SK-N-SH (cell line): ENCODE measurements around the gene MCC. TPM values are rescaled to one million over a fixed set of nuclear protein-coding genes. Genes with fewer than 3 reads are reported as not detected.

Source experiments
- CTCF ChIA-PET: fragments of 300-600, 350-600 bp; formaldehyde crosslinking; extraction: SDS; loops from one replicate; lab custom pipeline; 2021; lab: Yijun Ruan, JAX
- POLR2A ChIA-PET: fragments of 350-600 bp; sonication (Branson Sonifier 250); formaldehyde crosslinking; extraction: SDS; loops from one replicate; lab custom pipeline; 2020; ENCODE audit warnings: antibody characterized with exemption, inconsistent platforms; lab: Yijun Ruan, JAX
- DNase-seq: peaks from one replicate; pipeline ENCODE4 v3.0.0; 2012
- H2AFZ ChIP-seq: fragments of 200-600 bp; sonication (generic); 2 replicates; pipeline ENCODE4 v1.8.1; 2016; ENCODE audit warnings: antibody characterized with exemption, mild to moderate bottlenecking, low read depth
- H3F3A ChIP-seq: fragments of 200-600 bp; sonication (generic); replicated peaks from 2 replicates; pipeline ENCODE3; 2016; ENCODE audit warnings: antibody characterized with exemption, mild to moderate bottlenecking; ENCODE audit not compliant: insufficient read depth
- H3K27ac ChIP-seq, 2 experiments: fragments of 200-500 bp in 1 of 2; fragments of 200-600 bp in 1 of 2; sonication (Bioruptor generic) in 1 of 2; sonication (generic), shearing (Covaris generic) in 1 of 2; 2 replicates each; pipeline versions ENCODE4 v1.5.1 to v1.6.1; 2014 to 2016; ENCODE audit warnings: low read depth in 2 of 2, inconsistent platforms in 1 of 2, low read length in 1 of 2, mild to moderate bottlenecking in 1 of 2, mixed read lengths in 1 of 2
- H3K27me3 ChIP-seq: fragments of 200-600 bp; sonication (generic), shearing (Covaris generic); 2 replicates; pipeline ENCODE4 v1.6.1; 2016; ENCODE audit warnings: mixed run types; ENCODE audit not compliant: insufficient read depth
- H3K36me3 ChIP-seq, 2 experiments: fragments of 200-500 bp in 1 of 2; fragments of 200-600 bp in 1 of 2; sonication (Bioruptor generic) in 1 of 2; sonication (generic) in 1 of 2; replicated peaks in 1 of 2; 2 replicates each; pipeline versions ENCODE3 to v1.5.1; 2014 to 2016; ENCODE audit warnings: low read length in 1 of 2, mild to moderate bottlenecking in 1 of 2; ENCODE audit not compliant: insufficient read depth in 2 of 2, control insufficient read depth in 1 of 2
- H3K4me1 ChIP-seq, 2 experiments: fragments of 200-500 bp in 1 of 2; fragments of 200-600 bp in 1 of 2; sonication (Bioruptor generic) in 1 of 2; sonication (generic), shearing (Covaris generic) in 1 of 2; 2 replicates each; pipeline versions ENCODE4 v1.5.1 to v1.6.1; 2014 to 2016; ENCODE audit warnings: low read depth in 1 of 2, low read length in 1 of 2, mixed run types in 1 of 2; ENCODE audit not compliant: insufficient read depth in 2 of 2, control insufficient read depth in 1 of 2
- H3K4me2 ChIP-seq: fragments of 200-600 bp; sonication (generic), shearing (Covaris generic); 2 replicates; pipeline ENCODE4 v1.6.1; 2017; ENCODE audit warnings: mixed run types
- H3K4me3 ChIP-seq, 2 experiments: fragments of 200-500 bp in 1 of 2; fragments of 200-600 bp in 1 of 2; sonication (Bioruptor generic) in 1 of 2; sonication (generic), shearing (Covaris generic) in 1 of 2; 2 replicates each; pipeline versions ENCODE4 v1.5.1 to v1.8.1; 2014 to 2016; ENCODE audit warnings: low read depth in 2 of 2, inconsistent platforms in 1 of 2, low read length in 1 of 2, mild to moderate bottlenecking in 1 of 2, mixed read lengths in 1 of 2, moderate library complexity in 1 of 2
- H3K79me2 ChIP-seq: fragments of 200-600 bp; sonication (generic); 2 replicates; pipeline ENCODE4 v1.8.1; 2017; ENCODE audit warnings: mild to moderate bottlenecking; ENCODE audit not compliant: insufficient read depth
- H3K9ac ChIP-seq: fragments of 200-600 bp; sonication (generic); 2 replicates; pipeline ENCODE4 v1.6.1; 2017; ENCODE audit warnings: mixed run types
- H3K9me2 ChIP-seq: fragments of 200-600 bp; sonication (generic); 2 replicates; pipeline ENCODE4 v1.6.1; 2017; ENCODE audit warnings: mixed run types
- H3K9me3 ChIP-seq: fragments of 200-600 bp; sonication (generic); 2 replicates; pipeline ENCODE4 v1.6.1; 2017; ENCODE audit warnings: mixed run types, mild to moderate bottlenecking, moderate library complexity
- H4K20me1 ChIP-seq: fragments of 200-600 bp; sonication (generic); 2 replicates; pipeline ENCODE4 v1.6.1; 2017; ENCODE audit warnings: mild to moderate bottlenecking, mixed run types; ENCODE audit not compliant: insufficient read depth
- EP300 ChIP-seq, 2 experiments: IDR thresholded peaks; 2 replicates each; pipeline versions ENCODE4 v1.4.0 to v1.6.1; 2012; ENCODE audit warnings: borderline replicate concordance in 1 of 2, low read depth in 1 of 2, low read length in 1 of 2
- MEF2A ChIP-seq: IDR thresholded peaks from 2 replicates; pipeline ENCODE4 v1.4.0; 2012; ENCODE audit warnings: low read depth, borderline replicate concordance
- POLR2AphosphoS5 ChIP-seq: IDR thresholded peaks from 2 replicates; pipeline ENCODE4 v1.6.1; 2012; ENCODE audit warnings: low read depth, low read length
- RAD21 ChIP-seq: IDR thresholded peaks from 2 replicates; pipeline ENCODE4 v1.6.1; 2012; ENCODE audit warnings: mild to moderate bottlenecking, low read length
- RCOR1 ChIP-seq: fragments of 150-350 bp; IDR thresholded peaks from 2 replicates; pipeline ENCODE4 v1.6.1; 2017; ENCODE audit warnings: antibody characterized with exemption, low read length
- SIN3A ChIP-seq: IDR thresholded peaks from 2 replicates; pipeline ENCODE4 v1.6.1; 2012; ENCODE audit warnings: low read depth, mild to moderate bottlenecking, low read length, moderate library complexity, borderline replicate concordance
- TCF12 ChIP-seq: IDR thresholded peaks from 2 replicates; pipeline ENCODE4 v1.4.0; 2012
- WGBS: methylation state at CpG from one replicate; pipeline ENCODE4 v1.1.6; 2017; ENCODE audit warnings: low lambda C conversion rate; 5-methylcytosine and 5-hydroxymethylcytosine counted together
- polyA plus RNA-seq, 3 experiments: library from polyadenylated mRNA; depleted of rRNA; stranded (reverse); fragments of >200 nt; gene quantifications; 2 replicates each; pipeline ENCODE4 v1.2.3, GENCODE V29; 2012
- TF ChIP-seq, protein P1 (sequence below): fragments of 150-350 bp; IDR thresholded peaks from 2 replicates; pipeline ENCODE4 v1.6.1; 2016; ENCODE audit warnings: mild to moderate bottlenecking, low read depth, low read length
- TF ChIP-seq, protein P2 (sequence below): IDR thresholded peaks from 2 replicates; pipeline ENCODE4; 2012

MCC gene
- polyA plus RNA-seq, 1 of the 3 experiments (the other 2 are of a cell fraction): 3.6 TPM

DNA sequence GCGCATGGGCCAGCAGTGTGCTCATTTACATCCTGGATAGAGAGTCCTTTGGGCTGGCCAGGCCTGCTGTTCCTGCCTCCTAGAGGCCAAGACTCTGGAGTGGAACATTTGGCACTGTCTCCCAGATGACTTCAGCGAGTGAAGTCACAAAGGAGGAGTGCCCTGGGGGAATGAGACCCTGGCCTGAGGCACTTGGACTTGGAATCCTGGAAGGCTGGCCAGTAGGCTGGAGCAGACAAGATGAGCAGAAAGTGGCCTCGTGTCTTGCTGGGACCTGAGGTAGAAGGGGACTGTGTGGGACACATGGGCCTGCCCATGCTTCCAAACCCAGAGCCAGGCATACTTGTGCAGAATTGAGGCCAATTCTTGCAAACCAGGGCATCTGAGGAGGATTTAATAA, 53.4 kb downstream of the MCC start, which contains the start of gene TSSK1B:
TSSK1B (minus strand) TSS at position 101 of the 400 bp plus-strand sequence. CDS start 150 bp downstream, outside the sequence.
- no peak within 1 kb of the TSS for H3K9ac ChIP-seq
- H3K4me3 ChIP-seq: no peak within 1 kb of the TSS
- no peaks in the 10 kb centered on the region for H3K9me2 ChIP-seq
- no peaks in the 10 kb centered on the region for H3K9me3 ChIP-seq
- H2AFZ ChIP-seq: no peak within 1 kb of the TSS
- WGBS: 28% methylated on average over 2 of the region's 3 CpGs
- POLR2A ChIA-PET: no interaction called here
- TF ChIP-seq POLR2AphosphoS5: no peak
- TF ChIP-seq, protein P1, sequence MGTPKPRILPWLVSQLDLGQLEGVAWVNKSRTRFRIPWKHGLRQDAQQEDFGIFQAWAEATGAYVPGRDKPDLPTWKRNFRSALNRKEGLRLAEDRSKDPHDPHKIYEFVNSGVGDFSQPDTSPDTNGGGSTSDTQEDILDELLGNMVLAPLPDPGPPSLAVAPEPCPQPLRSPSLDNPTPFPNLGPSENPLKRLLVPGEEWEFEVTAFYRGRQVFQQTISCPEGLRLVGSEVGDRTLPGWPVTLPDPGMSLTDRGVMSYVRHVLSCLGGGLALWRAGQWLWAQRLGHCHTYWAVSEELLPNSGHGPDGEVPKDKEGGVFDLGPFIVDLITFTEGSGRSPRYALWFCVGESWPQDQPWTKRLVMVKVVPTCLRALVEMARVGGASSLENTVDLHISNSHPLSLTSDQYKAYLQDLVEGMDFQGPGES: no peak
- TF ChIP-seq, all 33 proteins: peak for 0
- CTCF ChIA-PET: interaction anchor here (1.4 kb wide), 1 partner anchor 55 kb away, joined by 3 read pairs; no protein-coding TSS in a partner anchor
- no peak within 1 kb of the TSS for H3K27ac ChIP-seq
- H4K20me1 ChIP-seq: no peaks in the 10 kb centered on the region
- no peak within 1 kb of the TSS for H3K4me2 ChIP-seq
- H3K79me2 ChIP-seq: no peaks in the 10 kb centered on the region
- DNase-seq: no peak
- H3K4me1 ChIP-seq: no peaks in the 10 kb centered on the region; a peak in 1 of 4 replicates
- H3K27me3 ChIP-seq: no peaks in the 10 kb centered on the region
- no peaks in the 10 kb centered on the region for H3F3A ChIP-seq
- no peaks in the 10 kb centered on the region for H3K36me3 ChIP-seq

DNA sequence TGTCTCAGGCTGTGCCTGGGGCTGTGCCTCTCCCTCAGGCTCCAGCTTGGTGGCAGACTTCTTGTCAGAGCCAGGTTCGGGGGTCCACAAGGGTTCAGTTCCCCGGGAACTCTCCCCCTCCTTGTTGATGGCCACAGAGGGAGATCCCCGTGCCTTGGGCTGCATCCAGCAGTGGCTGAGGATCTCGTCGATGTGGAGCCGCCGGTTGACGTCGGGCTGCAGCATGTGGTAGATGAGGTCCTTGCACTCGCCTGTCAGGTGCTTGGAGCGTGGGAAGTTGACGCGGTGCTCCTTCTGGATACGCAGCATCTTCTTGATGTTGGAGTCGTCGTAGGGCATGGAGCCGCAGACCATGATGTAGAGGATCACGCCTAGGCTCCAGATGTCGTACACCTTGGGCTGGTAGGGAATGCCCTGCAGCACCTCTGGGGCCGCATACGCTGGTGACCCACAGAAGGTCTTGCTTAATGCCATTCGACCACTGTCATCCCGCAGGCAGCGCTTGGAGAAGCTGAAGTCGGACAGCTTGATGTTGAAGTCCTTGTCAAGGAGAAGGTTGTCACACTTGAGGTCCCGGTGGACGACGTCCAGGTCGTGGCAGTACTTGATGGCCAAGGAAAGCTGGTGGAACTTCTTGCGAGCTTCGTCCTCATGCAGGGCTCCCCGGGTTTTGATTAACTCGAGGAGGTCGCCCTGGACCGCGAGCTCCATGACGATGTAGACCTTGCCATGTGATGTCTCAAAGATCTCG, 54.2 kb downstream of the MCC start:
- DNase-seq: no peak
- Histone ChIP-seq H3K27ac (no peak overlapping the region), H3K4me1 (no peaks in the 10 kb centered on the region; a peak in 1 of 4 replicates), H3K27me3 (no peaks in the 10 kb centered on the region), H2AFZ (no peak overlapping the region), H3K4me2 (no peak overlapping the region), H3K9me2 (no peaks in the 10 kb centered on the region), H3K79me2 (no peaks in the 10 kb centered on the region), H3K4me3 (no peak overlapping the region), H4K20me1 (no peaks in the 10 kb centered on the region), H3K9me3 (no peaks in the 10 kb centered on the region), H3F3A (no peaks in the 10 kb centered on the region), H3K9ac (no peak overlapping the region), H3K36me3 (no peaks in the 10 kb centered on the region)
- CTCF ChIA-PET: no interaction called here
- POLR2A ChIA-PET: no interaction called here
- WGBS: 76% methylated on average over 38 of the region's 38 CpGs
- no peak for TF ChIP-seq RCOR1
- TF ChIP-seq, protein P2, sequence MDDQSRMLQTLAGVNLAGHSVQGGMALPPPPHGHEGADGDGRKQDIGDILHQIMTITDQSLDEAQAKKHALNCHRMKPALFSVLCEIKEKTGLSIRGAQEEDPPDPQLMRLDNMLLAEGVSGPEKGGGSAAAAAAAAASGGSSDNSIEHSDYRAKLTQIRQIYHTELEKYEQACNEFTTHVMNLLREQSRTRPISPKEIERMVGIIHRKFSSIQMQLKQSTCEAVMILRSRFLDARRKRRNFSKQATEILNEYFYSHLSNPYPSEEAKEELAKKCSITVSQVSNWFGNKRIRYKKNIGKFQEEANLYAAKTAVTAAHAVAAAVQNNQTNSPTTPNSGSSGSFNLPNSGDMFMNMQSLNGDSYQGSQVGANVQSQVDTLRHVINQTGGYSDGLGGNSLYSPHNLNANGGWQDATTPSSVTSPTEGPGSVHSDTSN: no peak
- no peak for TF ChIP-seq SIN3A
- TF ChIP-seq MEF2A: no peak
- no peak for TF ChIP-seq EP300 (IDR thresholded peaks at IDR 0.05; ENCODE audit: borderline replicate concordance in 1 of 2, low read depth in 1 of 2, low read length in 1 of 2)
- TF ChIP-seq, protein P1: no peak
- TF ChIP-seq RAD21: no peak
- no peak for TF ChIP-seq TCF12
